ENCODE results near the gene LTBP1.

DNA sequence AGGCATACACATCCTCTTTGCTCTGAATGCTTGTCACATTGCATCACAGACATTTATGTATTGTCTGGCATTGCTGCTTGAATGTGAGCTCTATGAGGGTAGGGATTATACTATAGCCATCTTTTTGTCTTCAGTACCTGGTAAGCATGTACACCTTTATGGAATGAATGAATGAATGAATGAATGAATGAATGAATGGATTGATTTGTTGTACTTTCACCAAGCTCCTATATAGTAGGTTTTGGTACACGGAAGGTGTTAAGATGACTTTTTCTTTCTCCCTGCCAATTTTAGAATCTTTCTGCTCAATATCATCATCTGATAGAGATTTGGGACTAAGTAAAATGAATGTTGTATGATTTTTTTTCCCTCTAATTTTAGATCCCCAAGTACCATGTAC lies 13.5 kb downstream of the LTBP1 start:
- TF ChIP-seq, protein P1, sequence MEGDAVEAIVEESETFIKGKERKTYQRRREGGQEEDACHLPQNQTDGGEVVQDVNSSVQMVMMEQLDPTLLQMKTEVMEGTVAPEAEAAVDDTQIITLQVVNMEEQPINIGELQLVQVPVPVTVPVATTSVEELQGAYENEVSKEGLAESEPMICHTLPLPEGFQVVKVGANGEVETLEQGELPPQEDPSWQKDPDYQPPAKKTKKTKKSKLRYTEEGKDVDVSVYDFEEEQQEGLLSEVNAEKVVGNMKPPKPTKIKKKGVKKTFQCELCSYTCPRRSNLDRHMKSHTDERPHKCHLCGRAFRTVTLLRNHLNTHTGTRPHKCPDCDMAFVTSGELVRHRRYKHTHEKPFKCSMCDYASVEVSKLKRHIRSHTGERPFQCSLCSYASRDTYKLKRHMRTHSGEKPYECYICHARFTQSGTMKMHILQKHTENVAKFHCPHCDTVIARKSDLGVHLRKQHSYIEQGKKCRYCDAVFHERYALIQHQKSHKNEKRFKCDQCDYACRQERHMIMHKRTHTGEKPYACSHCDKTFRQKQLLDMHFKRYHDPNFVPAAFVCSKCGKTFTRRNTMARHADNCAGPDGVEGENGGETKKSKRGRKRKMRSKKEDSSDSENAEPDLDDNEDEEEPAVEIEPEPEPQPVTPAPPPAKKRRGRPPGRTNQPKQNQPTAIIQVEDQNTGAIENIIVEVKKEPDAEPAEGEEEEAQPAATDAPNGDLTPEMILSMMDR (IDR thresholded peaks at IDR 0.05) = no peak
- TF ChIP-seq SIN3A (IDR thresholded peaks at IDR 0.05; ENCODE audit: borderline replicate concordance, insufficient read depth, low read depth, low read length) = no peak

All from Panc1 (cell line).